CD4-positive, alpha-beta T cell (primary cell): Measurements from ENCODE around the gene IFI35. TPM values are rescaled to one million over a fixed set of nuclear protein-coding genes. Genes with fewer than 3 reads are reported as not detected.
A peak's percentile ranks its signal among the peaks of the same experiment; 100 is the strongest.

Source experiments
- ATAC-seq: fragments of 200-7000 bp; cut with Tn5 transposase; one replicate; pipeline ENCODE4 v1.10.0; 2022; ENCODE audit warnings: mild to moderate bottlenecking; ENCODE audit not compliant: poor library complexity
- CTCF ChIA-PET: fragments of 350-600 bp; sonication (Branson Sonifier 250); formaldehyde crosslinking; loops from one replicate; lab custom pipeline; 2021; ENCODE audit warnings: antibody characterized with exemption, inconsistent platforms; lab: Charles Lee
- POLR2A ChIA-PET: fragments of 350-600 bp; sonication (Branson Sonifier 250); formaldehyde crosslinking; loops from one replicate; lab custom pipeline; 2021; ENCODE audit warnings: antibody characterized with exemption, inconsistent platforms; lab: Charles Lee
- DNase-seq, 14 experiments: peaks; one replicate each; pipeline ENCODE4 v3.0.0-alpha.2; 2013 to 2020; ENCODE audit warnings: mixed read lengths in 2 of 14
- H3K27ac ChIP-seq, 2 donors: one replicate each; pipeline versions ENCODE4 v1.5.1 to v1.7.0; 2013; ENCODE audit warnings: low read length in 2 of 2, low read depth in 1 of 2, mild to moderate bottlenecking in 1 of 2
- H3K27me3 ChIP-seq, 2 experiments: 1 replicate in 1 of 2; 2 replicates in 1 of 2; pipeline versions ENCODE4 v1.6.1 to v1.7.0; 2013; ENCODE audit warnings: low read length in 2 of 2, control low read depth in 1 of 2, mild to moderate bottlenecking in 1 of 2, moderate library complexity in 1 of 2; ENCODE audit not compliant: insufficient read depth in 2 of 2, control insufficient read depth in 1 of 2
- H3K36me3 ChIP-seq: one replicate; pipeline ENCODE4 v1.6.1; 2013; ENCODE audit warnings: low read length, control low read depth; ENCODE audit not compliant: insufficient read depth
- H3K4me1 ChIP-seq: one replicate; pipeline ENCODE4 v1.6.1; 2013; ENCODE audit warnings: low read length, control low read depth; ENCODE audit not compliant: insufficient read depth
- H3K4me3 ChIP-seq: one replicate; pipeline ENCODE4 v1.5.1; 2013; ENCODE audit warnings: mild to moderate bottlenecking, low read length, moderate library complexity
- H3K9me3 ChIP-seq, 2 experiments: 1 replicate in 1 of 2; 2 replicates in 1 of 2; pipeline versions ENCODE4 v1.6.1 to v1.7.0; 2013; ENCODE audit warnings: low read length in 2 of 2, mild to moderate bottlenecking in 2 of 2, control low read depth in 1 of 2, moderate library complexity in 1 of 2; ENCODE audit not compliant: control insufficient read depth in 1 of 2, insufficient read depth in 1 of 2
- H3K27ac Mint-ChIP-seq: one replicate; pipeline ENCODE4 v1.8.0; 2020; ENCODE audit warnings: mixed read lengths
- H3K27me3 Mint-ChIP-seq: one replicate; pipeline ENCODE4 v1.8.0; 2021; ENCODE audit warnings: mixed read lengths
- H3K36me3 Mint-ChIP-seq: one replicate; pipeline ENCODE4 v1.8.0; 2021; ENCODE audit warnings: low read depth, mixed read lengths
- H3K4me1 Mint-ChIP-seq: one replicate; pipeline ENCODE4 v1.8.0; 2021; ENCODE audit warnings: low read depth, mixed read lengths
- H3K4me3 Mint-ChIP-seq: one replicate; pipeline ENCODE4 v1.8.0; 2020; ENCODE audit warnings: mild to moderate bottlenecking, mixed read lengths
- H3K9me3 Mint-ChIP-seq: one replicate; pipeline ENCODE4 v1.8.0; 2020; ENCODE audit warnings: mixed read lengths
- intact Hi-C, 2 experiments: fragments of 100-400 bp; cut with DNase I in 1 of 2; cut with micrococcal nuclease in 1 of 2; formaldehyde crosslinking; loops; one replicate each; pipeline versions ENCODE4 v1.15.1 to v1.9.0; 2023 to 2025; cut with DNase I, micrococcal nuclease
- total RNA-seq, 174 experiments: library from RNA in 2 of 174; stranded (reverse) in 2 of 174; gene quantifications; one replicate each; pipeline ENCODE4 v1.2.3 and lab custom pipeline; 2021 to 2026
- TF ChIP-seq, protein P1 (sequence below): fragments of 200-600 bp; IDR thresholded peaks from one replicate; pipeline ENCODE4 v1.8.0; 2022; ENCODE audit warnings: antibody characterized with exemption, mild to moderate bottlenecking

The IFI35 gene
- total RNA-seq, 2 experiments from 2014 or later = 23.0 to 24.7 TPM

DNA sequence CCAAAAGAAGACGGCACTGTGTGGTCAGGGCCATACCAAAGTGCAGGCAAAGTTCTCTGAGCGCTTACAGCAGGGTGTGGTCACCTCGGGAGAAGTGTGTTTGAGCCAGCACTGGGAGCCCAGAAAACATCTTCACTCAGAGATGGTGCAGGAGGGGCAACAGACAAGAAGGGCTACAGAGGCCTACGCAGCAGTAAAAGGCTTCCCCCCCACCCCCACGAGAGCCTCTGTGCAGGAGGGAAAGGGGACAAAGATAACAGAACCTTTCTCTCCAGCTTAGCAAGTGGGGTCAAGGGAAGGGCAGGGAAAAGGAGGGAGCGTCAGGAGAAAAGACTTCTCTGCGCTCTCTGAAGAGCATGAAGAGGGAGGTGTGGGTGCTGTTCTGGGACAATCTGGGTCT, 12.8 kb downstream of the IFI35 start:
- no peak overlapping the region for H3K27ac ChIP-seq
- no peaks in the 10 kb centered on the region for H3K27me3 Mint-ChIP-seq
- no peaks in the 10 kb centered on the region for H3K9me3 Mint-ChIP-seq
- H3K36me3 ChIP-seq = peaks cover 10% of the 10 kb centered on the region
- ChIA-PET CTCF (interaction anchor here (1.2 kb wide), 1 partner anchor 21 kb away, joined by 3 read pairs; the partner anchor contains the start of gene RPL27), POLR2A (interaction anchor here (0.7 to 2.6 kb wide), 4 partner anchors 12 to 341 kb away, joined by 3 to 11 read pairs (median 4); partner anchors contain the start of genes IFI35 and RPL27)
- ATAC-seq = no peak
- peak overlapping the region; percentile 67 for H3K27ac Mint-ChIP-seq
- H3K36me3 Mint-ChIP-seq = peaks cover 15% of the 10 kb centered on the region
- intact Hi-C loops = no loop called here
- H3K4me1 Mint-ChIP-seq = peaks cover 45% of the 10 kb centered on the region
- peak overlapping the region; percentile 86 for H3K4me3 Mint-ChIP-seq
- H3K27me3 ChIP-seq = no peaks in the 10 kb centered on the region
- no peak for DNase-seq
- TF ChIP-seq, protein P1, sequence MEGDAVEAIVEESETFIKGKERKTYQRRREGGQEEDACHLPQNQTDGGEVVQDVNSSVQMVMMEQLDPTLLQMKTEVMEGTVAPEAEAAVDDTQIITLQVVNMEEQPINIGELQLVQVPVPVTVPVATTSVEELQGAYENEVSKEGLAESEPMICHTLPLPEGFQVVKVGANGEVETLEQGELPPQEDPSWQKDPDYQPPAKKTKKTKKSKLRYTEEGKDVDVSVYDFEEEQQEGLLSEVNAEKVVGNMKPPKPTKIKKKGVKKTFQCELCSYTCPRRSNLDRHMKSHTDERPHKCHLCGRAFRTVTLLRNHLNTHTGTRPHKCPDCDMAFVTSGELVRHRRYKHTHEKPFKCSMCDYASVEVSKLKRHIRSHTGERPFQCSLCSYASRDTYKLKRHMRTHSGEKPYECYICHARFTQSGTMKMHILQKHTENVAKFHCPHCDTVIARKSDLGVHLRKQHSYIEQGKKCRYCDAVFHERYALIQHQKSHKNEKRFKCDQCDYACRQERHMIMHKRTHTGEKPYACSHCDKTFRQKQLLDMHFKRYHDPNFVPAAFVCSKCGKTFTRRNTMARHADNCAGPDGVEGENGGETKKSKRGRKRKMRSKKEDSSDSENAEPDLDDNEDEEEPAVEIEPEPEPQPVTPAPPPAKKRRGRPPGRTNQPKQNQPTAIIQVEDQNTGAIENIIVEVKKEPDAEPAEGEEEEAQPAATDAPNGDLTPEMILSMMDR = no peak
- H3K4me1 ChIP-seq = peaks cover 47% of the 10 kb centered on the region
- H3K4me3 ChIP-seq = no peak overlapping the region
- no peaks in the 10 kb centered on the region for H3K9me3 ChIP-seq

DNA sequence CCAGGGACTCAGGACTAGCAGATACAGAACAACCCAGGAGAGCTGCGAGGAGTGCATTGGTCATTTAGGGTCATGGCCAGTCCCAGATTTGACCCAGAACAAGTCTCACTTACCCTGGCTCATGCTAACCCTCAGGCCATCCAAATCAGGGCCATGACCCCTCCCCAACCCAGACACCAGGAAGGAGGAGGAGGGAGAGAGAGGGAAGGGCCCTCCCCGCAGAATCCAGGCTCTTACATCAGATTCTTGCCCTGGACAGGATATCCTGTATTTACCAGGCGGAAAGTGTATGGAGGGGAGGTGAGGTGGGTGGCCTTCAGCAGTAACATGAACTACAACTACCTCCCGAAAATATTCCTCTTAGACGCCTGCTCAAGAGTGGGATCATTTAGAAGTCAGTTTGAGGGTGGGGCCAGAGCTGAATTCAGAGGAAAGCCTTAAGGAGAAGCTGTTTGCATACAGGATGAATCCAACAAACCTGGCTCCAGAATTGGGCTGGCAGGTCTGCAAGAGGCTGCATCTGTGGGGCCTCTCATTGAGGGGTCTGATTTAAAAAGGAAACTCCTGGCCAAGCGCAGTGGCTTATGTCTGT, 13.5 kb downstream of the IFI35 start:
- CTCF ChIA-PET = no interaction called here
- intact Hi-C loops = loop anchor here (2.0 to 10.0 kb wide), 5 partner anchors 13 to 367 kb away; partner anchors contain the start of genes IFI35 (in 2 of the 2), BRCA1 (in 1 of the 2) and TMEM106A (in 1 of the 2)
- POLR2A ChIA-PET = interaction anchor here (1.1 to 4.1 kb wide), 4 partner anchors 14 to 341 kb away, joined by 3 to 24 read pairs (median 14); partner anchors contain the start of genes IFI35 and RPL27

More for the DNA sequence above, 13.5 kb downstream of the IFI35 start:
- peaks cover 7% of the 10 kb centered on the region for H3K36me3 ChIP-seq
- peaks cover 8% of the 10 kb centered on the region for H3K36me3 Mint-ChIP-seq
- peaks cover 52% of the 10 kb centered on the region for H3K4me1 ChIP-seq
- no peak overlapping the region for H3K4me3 ChIP-seq
- DNase-seq = no peak
- H3K27ac Mint-ChIP-seq = peak overlapping the region; percentile 67
- H3K9me3 ChIP-seq = no peaks in the 10 kb centered on the region
- ATAC-seq = no peak
- peak overlapping the region; percentile 86 for H3K4me3 Mint-ChIP-seq
- H3K9me3 Mint-ChIP-seq = no peaks in the 10 kb centered on the region
- TF ChIP-seq, protein P1 = no peak
- no peak overlapping the region for H3K27ac ChIP-seq
- no peaks in the 10 kb centered on the region for H3K27me3 Mint-ChIP-seq
- H3K4me1 Mint-ChIP-seq = peaks cover 50% of the 10 kb centered on the region
- no peaks in the 10 kb centered on the region for H3K27me3 ChIP-seq
